T-cell (primary cell): Measurements from ENCODE around the gene SLC1A7. TPM values are rescaled to one million over a fixed set of nuclear protein-coding genes. Genes with fewer than 3 reads are reported as not detected.

Experiments
- ATAC-seq, 4 experiments: fragments of 200-7000 bp in 3 of 4; fragments of 150-1000 bp in 1 of 4; cut with Tn5 transposase; replicated peaks in 1 of 4; 1 replicate in 3 of 4; 2 replicates in 1 of 4; pipeline ENCODE4 v1.10.0; 2021; ENCODE audit warnings: moderate library complexity in 3 of 4, mild to moderate bottlenecking in 2 of 4, moderate number of reproducible peaks in 1 of 4
- CTCF ChIA-PET, 2 donors: fragments of 300-600 bp; sonication (Branson Sonifier 250); formaldehyde crosslinking; loops; one replicate each; lab custom pipeline; 2022; ENCODE audit warnings: antibody characterized with exemption in 2 of 2; lab: Charles Lee
- POLR2A ChIA-PET, 2 donors: fragments of 300-600 bp; sonication (Branson Sonifier 250); formaldehyde crosslinking; loops; one replicate each; lab custom pipeline; 2022; ENCODE audit warnings: antibody characterized with exemption in 2 of 2; lab: Charles Lee
- DNase-seq, 35 experiments: peaks; one replicate each; pipeline versions ENCODE4 v3.0.0 to v3.0.0-alpha.2; 2013 to 2023
- H3K27ac ChIP-seq: one replicate; pipeline ENCODE4 v1.5.1; 2013; ENCODE audit warnings: low read length
- H3K27me3 ChIP-seq, 2 experiments: replicated peaks in 1 of 2; 1 replicate in 1 of 2; 2 replicates in 1 of 2; pipeline versions ENCODE4 v1.6.1 to v1.7.0; 2013; ENCODE audit warnings: low read length in 1 of 2, mixed read lengths in 1 of 2; ENCODE audit not compliant: control insufficient read depth in 2 of 2, insufficient read depth in 2 of 2; ENCODE audit errors: extremely low read depth in 1 of 2
- H3K36me3 ChIP-seq, 2 donors: 1 replicate in 1 of 2; 2 replicates in 1 of 2; pipeline versions ENCODE4 v1.6.1 to v1.7.0; 2013; ENCODE audit warnings: low read length in 1 of 2; ENCODE audit not compliant: control insufficient read depth in 2 of 2, insufficient read depth in 1 of 2; ENCODE audit errors: extremely low read depth in 1 of 2
- H3K4me1 ChIP-seq, 2 experiments: 1 replicate in 1 of 2; 2 replicates in 1 of 2; pipeline versions ENCODE4 v1.6.1 to v1.7.0; 2013; ENCODE audit warnings: low read length in 2 of 2, mixed read lengths in 1 of 2; ENCODE audit not compliant: insufficient read depth in 2 of 2, control insufficient read depth in 1 of 2; ENCODE audit errors: extremely low read depth in 1 of 2
- H3K4me3 ChIP-seq, 2 donors: 1 replicate in 1 of 2; 2 replicates in 1 of 2; pipeline versions ENCODE4 v1.5.1 to v1.7.0; 2013; ENCODE audit warnings: mild to moderate bottlenecking in 2 of 2, low read length in 1 of 2, moderate library complexity in 1 of 2; ENCODE audit not compliant: control insufficient read depth in 1 of 2; ENCODE audit errors: extremely low read depth in 1 of 2
- H3K9me3 ChIP-seq: 2 replicates; pipeline ENCODE4 v1.7.0; 2013
- H3K27ac Mint-ChIP-seq, 2 donors: one replicate each; pipeline ENCODE4 v1.8.0; 2020 to 2021; ENCODE audit warnings: mild to moderate bottlenecking in 2 of 2, mixed read lengths in 2 of 2
- H3K27me3 Mint-ChIP-seq, 2 donors: one replicate each; pipeline ENCODE4 v1.8.0; 2021 to 2022; ENCODE audit warnings: mixed read lengths in 2 of 2
- H3K36me3 Mint-ChIP-seq: one replicate; pipeline ENCODE4 v1.8.0; 2021; ENCODE audit warnings: mixed read lengths
- H3K4me1 Mint-ChIP-seq, 3 donors: one replicate each; pipeline ENCODE4 v1.8.0; 2020 to 2022; ENCODE audit warnings: mixed read lengths in 3 of 3, mild to moderate bottlenecking in 1 of 3
- H3K4me3 Mint-ChIP-seq, 3 donors: one replicate each; pipeline ENCODE4 v1.8.0; 2020 to 2022; ENCODE audit warnings: mild to moderate bottlenecking in 3 of 3, mixed read lengths in 3 of 3, moderate library complexity in 3 of 3
- H3K9me3 Mint-ChIP-seq, 3 donors: one replicate each; pipeline ENCODE4 v1.8.0; 2020 to 2022; ENCODE audit warnings: mixed read lengths in 3 of 3
- WGBS: methylation state at CpG from one replicate; pipeline ENCODE4 v1.1.5; 2013; ENCODE audit warnings: missing lambda C conversion rate; ENCODE audit not compliant: insufficient coverage; 5-methylcytosine and 5-hydroxymethylcytosine counted together
- total RNA-seq, 35 experiments: library from RNA in 6 of 35; stranded (reverse) in 6 of 35; fragments of 120-200 nt in 1 of 35; gene quantifications; one replicate each; pipeline versions ENCODE4 v1.2.1 to v1.2.4 and lab custom pipeline; 2013 to 2026

SLC1A7 gene
- total RNA-seq, 5 donors from 2014 or later (not counting 1 experiment from before 2014, with no cell fraction given), result 0.14 to 0.26 TPM; not detected in 3

DNA sequence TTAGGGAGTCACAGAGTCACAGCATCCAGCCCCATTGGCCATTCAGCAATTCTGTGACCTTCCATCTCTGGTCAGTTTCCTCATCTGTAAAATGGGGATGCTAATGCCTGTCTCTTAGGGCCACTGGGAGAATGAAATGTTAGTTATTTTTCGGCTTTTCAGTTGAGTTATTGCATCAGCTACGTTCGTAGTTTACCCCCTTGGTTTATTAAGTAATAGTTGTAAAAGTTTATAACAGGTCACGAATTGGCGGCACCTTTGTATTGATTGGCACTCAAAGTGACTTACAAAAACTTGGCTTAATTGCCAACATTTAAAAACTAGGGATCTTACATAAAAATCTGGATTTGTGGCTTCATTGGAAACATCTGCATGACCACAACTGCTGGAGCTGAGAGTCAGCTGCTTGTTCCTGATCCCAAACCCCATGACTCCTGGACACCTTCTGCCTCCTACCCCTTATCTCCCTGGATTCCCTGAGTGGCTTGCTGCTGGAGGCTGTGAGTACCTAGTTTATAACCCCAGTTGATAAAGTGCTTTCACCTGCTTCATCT is 23.0 kb upstream of the SLC1A7 start:
- 93% methylated on average over 3 of the region's 5 CpGs for WGBS
- Histone ChIP-seq H3K36me3 (no peaks in the 10 kb centered on the region), H3K4me3 (no peak overlapping the region), H3K27ac (no peak overlapping the region), H3K27me3 (peaks cover 0 to 12% of the 10 kb centered on the region in 2 experiments), H3K9me3 (no peaks in the 10 kb centered on the region), H3K4me1 (no peaks in the 10 kb centered on the region)
- DNase-seq (no peak), ATAC-seq (no peak)
- Mint-ChIP-seq H3K36me3 (no peaks in the 10 kb centered on the region), H3K27ac (no peak overlapping the region), H3K4me3 (no peak overlapping the region), H3K27me3 (peaks cover 9 to 12% of the 10 kb centered on the region in 2 donors), H3K9me3 (no peaks in the 10 kb centered on the region), H3K4me1 (no peaks in the 10 kb centered on the region)
- POLR2A ChIA-PET, result no interaction called here
- CTCF ChIA-PET, result no interaction called here

- H3K27me3 ChIP-seq, result peaks cover 0 to 12% of the 10 kb centered on the region in 2 experiments
- no peaks in the 10 kb centered on the region for H3K36me3 ChIP-seq
- ChIA-PET POLR2A (interaction anchor here in 1 of 2 donors (0.6 kb wide), 1 partner anchor 15 kb away, joined by 4 read pairs; no protein-coding TSS in a partner anchor), CTCF (no interaction called here)
- DNase-seq (no peak), ATAC-seq (no peak)
- no peak overlapping the region for H3K27ac ChIP-seq
- Mint-ChIP-seq H3K27ac (no peak overlapping the region), H3K4me1 (no peaks in the 10 kb centered on the region), H3K36me3 (no peaks in the 10 kb centered on the region), H3K4me3 (no peak overlapping the region), H3K27me3 (peaks cover 9 to 12% of the 10 kb centered on the region in 2 donors), H3K9me3 (no peaks in the 10 kb centered on the region)
- no peaks in the 10 kb centered on the region for H3K9me3 ChIP-seq
- 83% methylated on average over 1 of the region's 10 CpGs for WGBS
- no peak overlapping the region for H3K4me3 ChIP-seq
- H3K4me1 ChIP-seq, result no peaks in the 10 kb centered on the region
Measured at GRCh38 chr1:53163291-53163768, 20.9 kb upstream of the SLC1A7 start.

- Histone ChIP-seq H3K27me3 (peaks cover 0 to 12% of the 10 kb centered on the region in 2 experiments), H3K4me3 (no peak overlapping the region), H3K27ac (no peak overlapping the region), H3K4me1 (no peaks in the 10 kb centered on the region), H3K36me3 (no peaks in the 10 kb centered on the region), H3K9me3 (no peaks in the 10 kb centered on the region)
- Mint-ChIP-seq H3K27me3 (peaks cover 9 to 12% of the 10 kb centered on the region in 2 donors), H3K36me3 (no peaks in the 10 kb centered on the region), H3K9me3 (no peaks in the 10 kb centered on the region), H3K4me3 (no peak overlapping the region), H3K27ac (no peak overlapping the region), H3K4me1 (no peaks in the 10 kb centered on the region)
- ATAC-seq (no peak), DNase-seq (no peak)
- ChIA-PET POLR2A (no interaction called here), CTCF (no interaction called here)
- WGBS, result 100% methylated on average over 2 of the region's 5 CpGs
Measured at GRCh38 chr1:53162621-53163020, 20.2 kb upstream of the SLC1A7 start.

- ATAC-seq (no peak), DNase-seq (no peak)
- ChIA-PET CTCF (no interaction called here), POLR2A (no interaction called here)
- Histone ChIP-seq H3K9me3 (no peaks in the 10 kb centered on the region), H3K4me1 (no peaks in the 10 kb centered on the region), H3K4me3 (no peak overlapping the region), H3K36me3 (no peaks in the 10 kb centered on the region), H3K27me3 (peaks cover 0 to 9% of the 10 kb centered on the region in 2 experiments), H3K27ac (no peak overlapping the region)
- Mint-ChIP-seq H3K4me3 (no peak overlapping the region), H3K4me1 (no peaks in the 10 kb centered on the region), H3K27me3 (peaks cover 9 to 10% of the 10 kb centered on the region in 2 donors), H3K36me3 (no peaks in the 10 kb centered on the region), H3K9me3 (no peaks in the 10 kb centered on the region), H3K27ac (no peak overlapping the region)
- 55% methylated on average over 1 of the region's 2 CpGs for WGBS
Measured at GRCh38 chr1:53160924-53161378, 18.5 kb upstream of the SLC1A7 start.

GRCh38 chr1:53158900-53159299 is 16.5 kb upstream of the SLC1A7 start:
- Mint-ChIP-seq H3K4me1 (no peaks in the 10 kb centered on the region), H3K36me3 (no peaks in the 10 kb centered on the region), H3K27me3 (peaks cover 6 to 7% of the 10 kb centered on the region in 2 donors), H3K9me3 (no peaks in the 10 kb centered on the region), H3K27ac (no peak overlapping the region), H3K4me3 (no peak overlapping the region)
- CTCF ChIA-PET, result no interaction called here
- no peaks in the 10 kb centered on the region for H3K9me3 ChIP-seq
- POLR2A ChIA-PET, result no interaction called here
- ATAC-seq, result no peak
- peaks cover 0 to 11% of the 10 kb centered on the region in 2 experiments for H3K27me3 ChIP-seq
- DNase-seq, result no peak
- no CpG with 5 or more reads among the region's 1 CpG for WGBS
- H3K36me3 ChIP-seq, result no peaks in the 10 kb centered on the region
- no peak overlapping the region for H3K27ac ChIP-seq
- no peak overlapping the region for H3K4me3 ChIP-seq
- no peaks in the 10 kb centered on the region for H3K4me1 ChIP-seq

DNA sequence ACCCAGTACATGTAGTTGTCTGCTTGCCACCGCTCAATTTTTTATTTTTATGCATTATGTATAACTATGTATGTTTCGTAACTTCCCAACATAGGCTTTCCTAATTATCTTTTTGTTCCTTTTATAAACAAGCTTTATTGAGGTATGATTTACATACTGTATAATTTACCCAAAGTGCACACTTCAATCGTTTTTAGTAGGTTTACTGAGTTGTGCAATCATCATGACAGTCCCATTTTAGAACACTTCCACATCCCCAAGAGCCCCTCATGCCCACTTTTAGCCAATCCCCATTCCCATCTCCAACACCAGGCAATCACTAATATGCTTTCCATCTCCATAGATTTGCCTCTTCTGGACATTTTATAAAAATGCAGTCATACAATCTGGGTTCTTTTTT is 14.3 kb upstream of the SLC1A7 start:
- Mint-ChIP-seq H3K9me3 (no peaks in the 10 kb centered on the region), H3K27me3 (peaks cover 0 to 5% of the 10 kb centered on the region in 2 donors), H3K27ac (no peak overlapping the region), H3K4me1 (no peaks in the 10 kb centered on the region), H3K36me3 (no peaks in the 10 kb centered on the region), H3K4me3 (no peak overlapping the region)
- Histone ChIP-seq H3K4me1 (no peaks in the 10 kb centered on the region), H3K9me3 (no peaks in the 10 kb centered on the region), H3K4me3 (no peak overlapping the region), H3K27ac (no peak overlapping the region), H3K27me3 (peaks cover 0 to 9% of the 10 kb centered on the region in 2 experiments), H3K36me3 (no peaks in the 10 kb centered on the region)
- ChIA-PET POLR2A (no interaction called here), CTCF (no interaction called here)
- no peak for DNase-seq
- no peak for ATAC-seq
- WGBS, result no CpG with 5 or more reads among the region's 3 CpGs
